Vagina (tissue), 2 donors: Measurements from ENCODE around the gene SCYL1. TPM values are rescaled to one million over a fixed set of nuclear protein-coding genes. Genes with fewer than 3 reads are reported as not detected.

Source experiments
- DNase-seq, 2 donors: peaks; one replicate each; pipeline ENCODE4 v3.0.0-alpha.2; 2017; ENCODE audit errors: extremely low spot score in 2 of 2
- H3K27ac ChIP-seq: fragments of 200-600 bp; sonication (generic); one replicate; pipeline ENCODE4 v1.5.1; 2019
- H3K27me3 ChIP-seq: fragments of 200-600 bp; sonication (generic); one replicate; pipeline ENCODE4 v1.5.1; 2019
- H3K36me3 ChIP-seq, 2 donors: fragments of 200-600 bp; sonication (generic); one replicate each; pipeline ENCODE4 v1.5.1; 2017 to 2019
- H3K4me1 ChIP-seq: fragments of 200-600 bp; sonication (generic); one replicate; pipeline ENCODE4 v1.5.1; 2019
- H3K4me3 ChIP-seq, 2 donors: fragments of 200-600 bp; sonication (generic); 1 replicate in 1 of 2; 2 replicates in 1 of 2; pipeline ENCODE4 v1.5.1; 2016 to 2019
- H3K9me3 ChIP-seq: fragments of 200-600 bp; sonication (generic); one replicate; pipeline ENCODE4 v1.5.1; 2019
- CTCF ChIP-seq, 3 experiments: fragments of 450-650 bp in 2 of 3; fragments of 200-600 bp in 1 of 3; sonication (generic) in 1 of 3; IDR thresholded peaks; one replicate each; pipeline ENCODE4 v1.5.1; 2017 to 2019; ENCODE audit warnings: antibody characterized with exemption in 3 of 3, mild to moderate bottlenecking in 2 of 3, moderate library complexity in 2 of 3
- POLR2A ChIP-seq, 2 donors: fragments of 450-650 bp; IDR thresholded peaks; one replicate each; pipeline ENCODE4 v1.6.1; 2017; ENCODE audit warnings: antibody characterized with exemption in 2 of 2, mild to moderate bottlenecking in 2 of 2, moderate library complexity in 2 of 2
- POLR2AphosphoS5 ChIP-seq, 2 donors: sonication (generic); formaldehyde crosslinking; IDR thresholded peaks; one replicate each; pipeline ENCODE4 v1.9.0; 2017; ENCODE audit warnings: antibody characterized with exemption in 2 of 2, mild to moderate bottlenecking in 2 of 2, low read depth in 1 of 2; ENCODE audit not compliant: insufficient read depth in 1 of 2
- intact Hi-C: fragments of 100-400 bp; cut with DNase I; formaldehyde crosslinking; loops from one replicate; pipeline ENCODE4 v1.15.1; 2023
- total RNA-seq: library from RNA; depleted of rRNA; stranded (reverse); fragments of >200 nt; gene quantifications from one replicate; pipeline ENCODE4 v1.2.3, GENCODE V29; 2016

SCYL1 gene
- 77.3 TPM for total RNA-seq

- Histone ChIP-seq H3K4me1 (peaks cover 20% of the 10 kb centered on the region), H3K4me3 (peak within 1 kb of the TSS; percentile 88 to 98), H3K9me3 (no peaks in the 10 kb centered on the region), H3K36me3 (peaks cover 0 to 20% of the 10 kb centered on the region in 2 donors), H3K27ac (peak within 1 kb of the TSS; percentile 85), H3K27me3 (no peaks in the 10 kb centered on the region)
- DNase-seq = no peak
- no peak for TF ChIP-seq CTCF (IDR thresholded peaks at IDR 0.05)
- peak in 1 of 2 donors; percentile 67 for TF ChIP-seq POLR2A (IDR thresholded peaks at IDR 0.05)
- TF ChIP-seq POLR2AphosphoS5 (IDR thresholded peaks at IDR 0.05; ENCODE audit: insufficient read depth in 1 of 2, low read depth in 1 of 2) = peak in 1 of 2 donors; percentile 76
- intact Hi-C loops = no loop called here
These were observed at the start of gene SCYL1 for GRCh38 chr11:65524741-65525545. Gene SCYL1 (plus strand): TSS chr11:65525083. CDS start chr11:65525154, 71 bp downstream.

- H3K4me3 ChIP-seq = peak overlapping the region; percentile 84 to 91
- peak overlapping the region; percentile 100 for H3K27ac ChIP-seq
- TF ChIP-seq POLR2AphosphoS5 (IDR thresholded peaks at IDR 0.05; ENCODE audit: insufficient read depth in 1 of 2, low read depth in 1 of 2) = no peak
- no peak for TF ChIP-seq CTCF (IDR thresholded peaks at IDR 0.05)
- intact Hi-C loops = loop anchor here (1.0 kb wide), 1 partner anchor 14 kb away; no protein-coding TSS in a partner anchor
- peaks cover 71% of the 10 kb centered on the region for H3K4me1 ChIP-seq
- peak in 1 of 2 donors; percentile 87 for DNase-seq
- H3K9me3 ChIP-seq = no peaks in the 10 kb centered on the region
- no peaks in the 10 kb centered on the region for H3K36me3 ChIP-seq
- H3K27me3 ChIP-seq = no peaks in the 10 kb centered on the region
These were observed 48.2 kb upstream of the SCYL1 start for GRCh38 chr11:65476632-65477148.

GRCh38 chr11:65477149-65477965 lies 47.5 kb upstream of the SCYL1 start:
- peak; percentile 87 to 96 for TF ChIP-seq POLR2AphosphoS5 (IDR thresholded peaks at IDR 0.05; ENCODE audit: insufficient read depth in 1 of 2, low read depth in 1 of 2)
- TF ChIP-seq CTCF (IDR thresholded peaks at IDR 0.05) = no peak
- TF ChIP-seq POLR2A (IDR thresholded peaks at IDR 0.05) = peak in 1 of 2 donors; percentile 86
- Histone ChIP-seq H3K27ac (peak overlapping the region; percentile 100), H3K9me3 (no peaks in the 10 kb centered on the region), H3K27me3 (no peaks in the 10 kb centered on the region), H3K4me1 (peaks cover 67% of the 10 kb centered on the region), H3K4me3 (peak overlapping the region; percentile 84 to 91), H3K36me3 (no peaks in the 10 kb centered on the region)
- intact Hi-C loops = loop anchor here (1.0 kb wide), 1 partner anchor 13 kb away; no protein-coding TSS in a partner anchor
- DNase-seq = peak in 1 of 2 donors; percentile 96

- peaks cover 56% of the 10 kb centered on the region for H3K4me1 ChIP-seq
- DNase-seq = peak in 1 of 2 donors; percentile 91
These were observed 46.3 kb upstream of the SCYL1 start for GRCh38 chr11:65478388-65479183.

More at GRCh38 chr11:65478388-65479183, 46.3 kb upstream of the SCYL1 start:
- Histone ChIP-seq H3K36me3 (no peaks in the 10 kb centered on the region), H3K4me3 (peak overlapping the region; percentile 29 to 84), H3K9me3 (no peaks in the 10 kb centered on the region), H3K27me3 (no peaks in the 10 kb centered on the region), H3K27ac (peak overlapping the region; percentile 100)
- TF ChIP-seq CTCF (IDR thresholded peaks at IDR 0.05) = no peak
- TF ChIP-seq POLR2AphosphoS5 (IDR thresholded peaks at IDR 0.05; ENCODE audit: insufficient read depth in 1 of 2, low read depth in 1 of 2) = peak in 1 of 2 donors; percentile 86
- TF ChIP-seq POLR2A (IDR thresholded peaks at IDR 0.05) = peak in 1 of 2 donors; percentile 55
- intact Hi-C loops = no loop called here
